COLO829 (cell line): ENCODE measurements around the gene CHFR.
"Not testable (repeated sequence)": the region's sequence is repeated elsewhere in the genome, so short reads cannot be mapped to it uniquely, and the experiment has no call there.

Experiments
- DNase-seq: peaks from one replicate; pipeline ENCODE4 v3.0.0; 2012; ENCODE audit warnings: low spot score

The CHFR gene

GRCh38 chr12:132874175-132874574, 13.2 kb downstream of the CHFR start:
- no peak for DNase-seq

- no peak for DNase-seq
Measured at GRCh38 chr12:132873724-132874123, 13.7 kb downstream of the CHFR start.

- no peak for DNase-seq
Measured at GRCh38 chr12:132872975-132873421, 14.4 kb downstream of the CHFR start.

GRCh38 chr12:132872073-132872855, 15.1 kb downstream of the CHFR start:
- DNase-seq = no peak

GRCh38 chr12:132869551-132869950, 17.9 kb downstream of the CHFR start:
- DNase-seq = no peak

- no peak for DNase-seq
Measured at GRCh38 chr12:132866251-132866828, 21.1 kb downstream of the CHFR start.

- DNase-seq = no peak
Measured at GRCh38 chr12:132861558-132861957, 25.8 kb downstream of the CHFR start.

GRCh38 chr12:132858718-132859266, 28.6 kb downstream of the CHFR start:
- no peak for DNase-seq

GRCh38 chr12:132857019-132857418, 30.4 kb downstream of the CHFR start:
- DNase-seq = not testable (repeated sequence)

GRCh38 chr12:132856581-132856980, 30.8 kb downstream of the CHFR start:
- DNase-seq = no peak

GRCh38 chr12:132855211-132855610, 32.2 kb downstream of the CHFR start:
- not testable (repeated sequence) for DNase-seq

- DNase-seq = no peak
Measured at GRCh38 chr12:132853285-132854092, 33.9 kb downstream of the CHFR start.

- DNase-seq = no peak
Measured at GRCh38 chr12:132852496-132852895, 34.9 kb downstream of the CHFR start.

GRCh38 chr12:132851465-132851864, 35.9 kb downstream of the CHFR start:
- DNase-seq = no peak

- no peak for DNase-seq
Measured at GRCh38 chr12:132850291-132850690, 37.1 kb downstream of the CHFR start.

- no peak for DNase-seq
Measured at GRCh38 chr12:132848521-132848920, 38.9 kb downstream of the CHFR start.

GRCh38 chr12:132847363-132848356, 39.7 kb downstream of the CHFR start:
- DNase-seq = no peak

- not testable (repeated sequence) for DNase-seq
Measured at GRCh38 chr12:132844681-132845080, 42.7 kb downstream of the CHFR start.

- no peak for DNase-seq
Measured at GRCh38 chr12:132842449-132843045, 44.9 kb downstream of the CHFR start.

GRCh38 chr12:132841151-132841550, 46.3 kb downstream of the CHFR start:
- DNase-seq = no peak

- DNase-seq = no peak
Measured at GRCh38 chr12:132840536-132840935, 46.9 kb downstream of the CHFR start.
